SJSA1 (cell line): Measurements from ENCODE around the gene SAAL1. TPM values are rescaled to one million over a fixed set of nuclear protein-coding genes. Genes with fewer than 3 reads are reported as not detected.

Experiments
- total RNA-seq: library from RNA; depleted of rRNA; stranded (reverse); fragments of >200 nt; shearing (Covaris generic); gene quantifications from 2 replicates; pipeline ENCODE4 v1.2.3, GENCODE V29; 2014; rRNA removed

Gene SAAL1
- total RNA-seq, 1 experiment from 2014 or later = 50.9 TPM

Other genes with a start within 250 kb of the SAAL1 start
- 13.3 and 18.3 TPM in 2 replicates for gene SERGEF, start 93.0 kb downstream of the SAAL1 start, total RNA-seq
- gene TPH1, start 59.8 kb downstream of the SAAL1 start, total RNA-seq = 0.03 TPM in 1 of 2 replicates, not detected in the other
- gene MRGPRX3, start 26.5 kb upstream of the SAAL1 start, total RNA-seq = not detected in 2 replicates
- gene MRGPRX4, start 66.8 kb upstream of the SAAL1 start, total RNA-seq = not detected in 2 replicates
- not detected in 2 replicates for gene SAA4, start 130.7 kb upstream of the SAAL1 start, total RNA-seq
- gene SAA2, start 142.6 kb upstream of the SAAL1 start, total RNA-seq = not detected in 2 replicates
- not detected in 2 replicates for gene SAA1, start 160.2 kb upstream of the SAAL1 start, total RNA-seq
- 58.2 and 67.5 TPM in 2 replicates for gene HPS5, start 216.1 kb upstream of the SAAL1 start, total RNA-seq
- 93.8 and 121 TPM in 2 replicates for gene GTF2H1, start 216.5 kb upstream of the SAAL1 start, total RNA-seq